Esophagus squamous epithelium (tissue), 4 donors: ENCODE results near the gene CEMP1.

Source experiments
- POLR2A ChIP-seq, 4 donors: fragments of 450-650 bp; IDR thresholded peaks; one replicate each; pipeline ENCODE4 v1.6.1; 2017; ENCODE audit warnings: antibody characterized with exemption in 4 of 4, mild to moderate bottlenecking in 4 of 4, moderate library complexity in 3 of 4
- TF ChIP-seq, protein P1 (sequence below), 6 experiments: fragments of 450-650 bp in 4 of 6; fragments of 200-600 bp in 2 of 6; sonication (generic) in 2 of 6; IDR thresholded peaks; one replicate each; pipeline ENCODE4 v1.5.1; 2016 to 2019; ENCODE audit warnings: antibody characterized with exemption in 6 of 6, mild to moderate bottlenecking in 4 of 6, moderate library complexity in 4 of 6

DNA sequence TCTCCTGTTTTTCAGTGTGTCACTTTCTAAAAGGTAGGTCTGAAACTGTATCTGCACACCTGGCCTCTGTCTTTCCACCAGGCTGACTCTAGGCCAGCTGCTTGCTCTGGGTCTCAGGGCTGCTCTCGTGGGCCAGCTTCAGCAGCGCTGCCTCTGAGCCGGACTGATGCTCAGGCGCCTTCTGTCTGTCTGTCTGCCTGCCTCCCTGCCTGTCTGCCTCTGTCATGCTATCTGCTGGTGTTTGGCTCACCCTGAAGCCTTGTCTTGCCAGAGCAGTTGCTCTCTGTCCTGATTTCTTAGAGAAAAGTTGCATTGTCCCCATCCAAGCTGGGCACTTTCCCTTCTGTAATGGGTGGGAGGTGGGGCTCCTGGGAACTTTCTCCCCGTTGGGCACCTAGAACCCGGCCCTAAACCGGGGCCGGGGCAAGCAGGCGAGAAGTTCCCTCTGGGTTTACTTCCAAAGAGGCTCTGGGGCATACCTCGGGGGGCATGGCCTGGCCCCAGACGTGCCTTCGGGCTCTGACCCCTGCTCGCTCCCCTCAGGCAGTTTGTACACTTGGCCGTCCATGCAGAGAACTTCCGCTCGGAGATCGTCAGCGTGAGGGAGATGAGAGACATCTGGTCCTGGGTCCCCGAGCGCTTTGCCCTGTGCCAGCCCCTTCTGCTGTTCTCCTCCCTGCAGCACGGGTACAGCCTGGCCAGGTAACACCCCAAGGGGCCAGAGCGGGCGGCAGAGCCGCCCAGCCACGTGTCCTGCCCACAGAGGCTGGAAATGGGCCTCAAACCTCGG, 33.3 kb downstream of the CEMP1 start:
- TF ChIP-seq, protein P1, sequence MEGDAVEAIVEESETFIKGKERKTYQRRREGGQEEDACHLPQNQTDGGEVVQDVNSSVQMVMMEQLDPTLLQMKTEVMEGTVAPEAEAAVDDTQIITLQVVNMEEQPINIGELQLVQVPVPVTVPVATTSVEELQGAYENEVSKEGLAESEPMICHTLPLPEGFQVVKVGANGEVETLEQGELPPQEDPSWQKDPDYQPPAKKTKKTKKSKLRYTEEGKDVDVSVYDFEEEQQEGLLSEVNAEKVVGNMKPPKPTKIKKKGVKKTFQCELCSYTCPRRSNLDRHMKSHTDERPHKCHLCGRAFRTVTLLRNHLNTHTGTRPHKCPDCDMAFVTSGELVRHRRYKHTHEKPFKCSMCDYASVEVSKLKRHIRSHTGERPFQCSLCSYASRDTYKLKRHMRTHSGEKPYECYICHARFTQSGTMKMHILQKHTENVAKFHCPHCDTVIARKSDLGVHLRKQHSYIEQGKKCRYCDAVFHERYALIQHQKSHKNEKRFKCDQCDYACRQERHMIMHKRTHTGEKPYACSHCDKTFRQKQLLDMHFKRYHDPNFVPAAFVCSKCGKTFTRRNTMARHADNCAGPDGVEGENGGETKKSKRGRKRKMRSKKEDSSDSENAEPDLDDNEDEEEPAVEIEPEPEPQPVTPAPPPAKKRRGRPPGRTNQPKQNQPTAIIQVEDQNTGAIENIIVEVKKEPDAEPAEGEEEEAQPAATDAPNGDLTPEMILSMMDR (IDR thresholded peaks at IDR 0.05): no peak
- TF ChIP-seq POLR2A (IDR thresholded peaks at IDR 0.05): no peak
